GM12872 (cell line): Measurements from ENCODE around the gene KIAA1614.

Experiments used
- CTCF ChIP-seq: IDR thresholded peaks from 3 replicates; pipeline ENCODE4 v1.5.1; 2011; ENCODE audit warnings: low read depth, mild to moderate bottlenecking, low read length, moderate library complexity; ENCODE audit not compliant: insufficient read depth

The KIAA1614 gene

GRCh38 chr1:180901076-180901990 is 11.4 kb upstream of the KIAA1614 start:
- no peak for TF ChIP-seq CTCF

GRCh38 chr1:180902541-180902940 is 10.2 kb upstream of the KIAA1614 start:
- TF ChIP-seq CTCF: no peak

- no peak for TF ChIP-seq CTCF
These were observed 6.8 kb upstream of the KIAA1614 start for GRCh38 chr1:180905927-180906326.

- TF ChIP-seq CTCF: no peak
These were observed 6.2 kb upstream of the KIAA1614 start for GRCh38 chr1:180906511-180906910.

- TF ChIP-seq CTCF: no peak
These were observed 5.2 kb upstream of the KIAA1614 start for GRCh38 chr1:180907313-180908055.

GRCh38 chr1:180908074-180908765 is 4.5 kb upstream of the KIAA1614 start:
- no peak for TF ChIP-seq CTCF

GRCh38 chr1:180909005-180909414 is 3.7 kb upstream of the KIAA1614 start:
- no peak for TF ChIP-seq CTCF
